GM12878 (cell line): Measurements from ENCODE around the gene YDJC.

Experiments used
- EP300 ChIP-seq, 2 experiments: fragments of 150-350 bp in 1 of 2; IDR thresholded peaks; 2 replicates each; pipeline ENCODE4 v1.6.1; 2011 to 2012; ENCODE audit warnings: low read depth in 2 of 2, low read length in 2 of 2, borderline replicate concordance in 1 of 2, improper control_type of control experiment in 1 of 2, inconsistent platforms in 1 of 2; ENCODE audit not compliant: control insufficient read depth in 1 of 2
- EZH2 ChIP-seq: IDR thresholded peaks from 2 replicates; pipeline ENCODE4 v1.6.1; 2012; ENCODE audit warnings: low read depth, mild to moderate bottlenecking, control low read depth, inconsistent platforms, low read length, borderline replicate concordance; ENCODE audit not compliant: control insufficient read depth
- MYC ChIP-seq: IDR thresholded peaks from 2 replicates; pipeline ENCODE4 v1.6.1; 2011; ENCODE audit warnings: mild to moderate bottlenecking, low read length, moderate library complexity, inconsistent platforms; ENCODE audit not compliant: insufficient read depth, insufficient replicate concordance, insufficient read length, severe bottlenecking
- NRF1 ChIP-seq: conservative IDR thresholded peaks from 2 replicates; pipeline ENCODE4 v1.6.1; 2011; ENCODE audit warnings: mild to moderate bottlenecking, low read depth, low read length, improper control_type of control experiment
- SRF ChIP-seq, 2 experiments: IDR thresholded peaks; 2 replicates each; pipeline ENCODE4 v1.6.1; 2011; ENCODE audit warnings: low read depth in 2 of 2, low read length in 2 of 2, mild to moderate bottlenecking in 1 of 2, moderate library complexity in 1 of 2
- ZSCAN29 ChIP-seq: fragments of 450-650 bp; IDR thresholded peaks from 2 replicates; pipeline ENCODE4 v1.6.1; 2017; ENCODE audit warnings: mild to moderate bottlenecking, moderate library complexity
- TF ChIP-seq, protein P1 (sequence below): IDR thresholded peaks from 2 replicates; pipeline ENCODE4 v1.6.1; 2012; ENCODE audit warnings: low read depth, low read length, improper control_type of control experiment

DNA sequence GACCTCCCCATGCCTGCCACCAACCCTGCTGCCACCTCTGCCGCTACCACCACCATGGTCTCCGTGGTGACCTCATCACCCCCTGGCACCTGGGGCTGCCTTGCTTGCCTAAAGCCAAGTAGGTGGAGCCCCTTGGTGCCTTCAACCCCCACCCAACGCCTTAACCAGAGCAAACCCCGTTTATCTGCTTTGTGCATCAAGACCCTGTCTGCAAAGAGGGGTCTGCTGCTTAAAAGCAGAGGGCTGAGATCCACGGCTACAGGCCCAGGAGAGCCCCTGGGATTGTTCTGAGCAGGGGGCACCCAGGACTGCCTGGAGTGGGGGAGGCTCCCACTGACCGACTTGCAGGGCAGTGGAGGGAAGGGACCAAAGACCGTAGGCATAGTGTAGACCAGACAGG, 31.1 kb upstream of the YDJC start:
- TF ChIP-seq SRF (IDR thresholded peaks at IDR 0.05; ENCODE audit: low read depth in 2 of 2, low read length in 2 of 2), result no peak
- TF ChIP-seq EP300 (IDR thresholded peaks at IDR 0.05; ENCODE audit: borderline replicate concordance in 1 of 2, control insufficient read depth in 1 of 2, low read depth in 2 of 2, low read length in 2 of 2), result no peak
- no peak for TF ChIP-seq NRF1
- no peak for TF ChIP-seq MYC
- no peak for TF ChIP-seq ZSCAN29
- no peak for TF ChIP-seq EZH2
- TF ChIP-seq, protein P1, sequence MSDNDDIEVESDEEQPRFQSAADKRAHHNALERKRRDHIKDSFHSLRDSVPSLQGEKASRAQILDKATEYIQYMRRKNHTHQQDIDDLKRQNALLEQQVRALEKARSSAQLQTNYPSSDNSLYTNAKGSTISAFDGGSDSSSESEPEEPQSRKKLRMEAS, result no peak
